Liver (tissue), 9 donors: Measurements from ENCODE around the gene HS1BP3. TPM values are rescaled to one million over a fixed set of nuclear protein-coding genes. Genes with fewer than 3 reads are reported as not detected.

ENCODE experiments used
- DNase-seq: peaks from one replicate; pipeline ENCODE4 v3.0.0-alpha.2; 2017; ENCODE audit warnings: low spot score
- H3K27ac ChIP-seq, 2 donors: one replicate each; pipeline ENCODE4 v1.7.0; 2013; ENCODE audit warnings: inconsistent platforms in 2 of 2, low read length in 2 of 2, control low read depth in 1 of 2, low read depth in 1 of 2, mild to moderate bottlenecking in 1 of 2
- H3K27me3 ChIP-seq, 4 donors: one replicate each; pipeline versions ENCODE4 v1.6.1 to v1.7.0; 2013; ENCODE audit warnings: low read length in 3 of 4, inconsistent platforms in 1 of 4, mild to moderate bottlenecking in 1 of 4, moderate library complexity in 1 of 4; ENCODE audit not compliant: control insufficient read depth in 4 of 4, insufficient read depth in 4 of 4
- H3K36me3 ChIP-seq, 4 donors: one replicate each; pipeline versions ENCODE4 v1.6.1 to v1.7.0; 2013; ENCODE audit warnings: low read length in 3 of 4, mild to moderate bottlenecking in 3 of 4, low read depth in 1 of 4, moderate library complexity in 1 of 4; ENCODE audit not compliant: control insufficient read depth in 4 of 4, insufficient read depth in 3 of 4
- H3K4me1 ChIP-seq, 4 donors: one replicate each; pipeline versions ENCODE4 v1.6.1 to v1.7.0; 2013; ENCODE audit warnings: low read length in 3 of 4, mild to moderate bottlenecking in 3 of 4, moderate library complexity in 1 of 4; ENCODE audit not compliant: control insufficient read depth in 4 of 4, insufficient read depth in 4 of 4
- H3K4me3 ChIP-seq, 3 donors: one replicate each; pipeline versions ENCODE4 v1.6.1 to v1.7.0; 2013; ENCODE audit warnings: low read length in 3 of 3, control low read depth in 1 of 3, low read depth in 1 of 3, mild to moderate bottlenecking in 1 of 3
- H3K9ac ChIP-seq, 2 donors: one replicate each; pipeline ENCODE4 v1.7.0; 2013; ENCODE audit warnings: low read length in 2 of 2, mild to moderate bottlenecking in 2 of 2, moderate library complexity in 2 of 2, control low read depth in 1 of 2, low read depth in 1 of 2
- H3K9me3 ChIP-seq, 4 donors: one replicate each; pipeline versions ENCODE4 v1.6.1 to v1.7.0; 2013; ENCODE audit warnings: low read length in 3 of 4; ENCODE audit not compliant: control insufficient read depth in 4 of 4
- ATF3 ChIP-seq: IDR thresholded peaks from 2 replicates; pipeline ENCODE4 v1.6.1; 2016; ENCODE audit warnings: antibody characterized with exemption
- CTCF ChIP-seq: fragments of 150-350 bp; IDR thresholded peaks from 2 replicates; pipeline ENCODE4 v1.5.1; 2017; ENCODE audit warnings: improper control_type of control experiment, low read depth, low read length; ENCODE audit not compliant: missing input control
- EGR1 ChIP-seq, 2 donors: IDR thresholded peaks; 2 replicates each; pipeline ENCODE4 v1.6.1; 2016 to 2018; ENCODE audit warnings: antibody characterized with exemption in 2 of 2, low read depth in 2 of 2
- FOXA1 ChIP-seq: IDR thresholded peaks from 2 replicates; pipeline ENCODE4 v1.6.1; 2016; ENCODE audit warnings: antibody characterized with exemption
- FOXA2 ChIP-seq: IDR thresholded peaks from 2 replicates; pipeline ENCODE4 v1.6.1; 2016; ENCODE audit warnings: antibody characterized with exemption
- GABPA ChIP-seq, 2 donors: IDR thresholded peaks in 1 of 2; conservative IDR thresholded peaks in 1 of 2; 2 replicates each; pipeline ENCODE4 v1.6.1; 2016; ENCODE audit warnings: antibody characterized with exemption in 2 of 2, mild to moderate bottlenecking in 1 of 2, moderate library complexity in 1 of 2
- HNF4A ChIP-seq, 2 donors: conservative IDR thresholded peaks; 2 replicates each; pipeline ENCODE4 v1.6.1; 2016; ENCODE audit warnings: antibody characterized with exemption in 2 of 2, mild to moderate bottlenecking in 2 of 2
- HNF4G ChIP-seq: IDR thresholded peaks from 2 replicates; pipeline ENCODE4 v1.6.1; 2016; ENCODE audit warnings: antibody characterized with exemption
- JUND ChIP-seq, 2 donors: IDR thresholded peaks; 2 replicates each; pipeline ENCODE4 v1.6.1; 2016; ENCODE audit warnings: antibody characterized with exemption in 2 of 2
- MAX ChIP-seq: IDR thresholded peaks from 2 replicates; pipeline ENCODE4 v1.6.1; 2016; ENCODE audit warnings: antibody characterized with exemption
- NR2F2 ChIP-seq: IDR thresholded peaks from 2 replicates; pipeline ENCODE4 v1.6.1; 2016; ENCODE audit warnings: antibody characterized with exemption
- RAD21 ChIP-seq, 2 donors: IDR thresholded peaks; 2 replicates each; pipeline ENCODE4 v1.6.1; 2016; ENCODE audit warnings: antibody characterized with exemption in 2 of 2, mild to moderate bottlenecking in 2 of 2
- REST ChIP-seq: IDR thresholded peaks from 2 replicates; pipeline ENCODE4 v1.6.1; 2016; ENCODE audit warnings: antibody characterized with exemption, mild to moderate bottlenecking
- RXRA ChIP-seq, 2 donors: IDR thresholded peaks; 2 replicates each; pipeline ENCODE4 v1.6.1; 2017 to 2018; ENCODE audit warnings: antibody characterized with exemption in 2 of 2, mild to moderate bottlenecking in 1 of 2
- SP1 ChIP-seq: IDR thresholded peaks from 2 replicates; pipeline ENCODE4 v1.6.1; 2018; ENCODE audit warnings: antibody characterized with exemption, mild to moderate bottlenecking
- TAF1 ChIP-seq: conservative IDR thresholded peaks from 2 replicates; pipeline ENCODE4 v1.6.1; 2016; ENCODE audit warnings: antibody characterized with exemption, mild to moderate bottlenecking
- YY1 ChIP-seq: IDR thresholded peaks from 2 replicates; pipeline ENCODE4 v1.6.1; 2016; ENCODE audit warnings: antibody characterized with exemption, mild to moderate bottlenecking
- ZBTB33 ChIP-seq: IDR thresholded peaks from 2 replicates; pipeline ENCODE4 v1.6.1; 2016; ENCODE audit warnings: antibody characterized with exemption
- WGBS: extraction: QIAGEN DNeasy Blood & Tissue Kit; methylation state at CpG from one replicate; pipeline ENCODE4 v1.1.7; 2013; 5-methylcytosine and 5-hydroxymethylcytosine counted together
- polyA plus RNA-seq, 2 donors: library from polyadenylated mRNA; stranded (reverse) in 1 of 2; unstranded in 1 of 2; fragments of 200-250 nt in 1 of 2; fragments of >200 nt in 1 of 2; fragmentation: Nextera tagmentation in 1 of 2; extraction: Ambion mirVana in 1 of 2; gene quantifications; one replicate each; pipeline versions ENCODE4 v1.2.1 to v1.2.3, GENCODE V29; 2013 to 2015
- total RNA-seq, 2 donors: library from RNA; depleted of rRNA; stranded (reverse); fragments of >200 nt; gene quantifications; one replicate each; pipeline ENCODE4 v1.2.3, GENCODE V29; 2014
- donor health status: healthy.
- donor health status: healthy.
- donor health status: healthy.
- donor health status: healthy.
- donor health status: healthy.

Gene HS1BP3
- total and polyA plus RNA-seq, 4 donors, result 7.7 to 15.4 (median 10.9) TPM

- TF ChIP-seq REST (peak; percentile 30), CTCF (no peak), TAF1 (no peak), YY1 (peak; percentile 22), RXRA (IDR thresholded peaks at IDR 0.05) (peak; percentile 89 to 94), SP1 (peak; percentile 68), FOXA2 (peak; percentile 82), MAX (peak; percentile 87), EGR1 (IDR thresholded peaks at IDR 0.05; ENCODE audit: low read depth in 2 of 2) (peak in 1 of 2 donors; percentile 63), GABPA (IDR thresholded peaks at IDR 0.05 in 1 of 2, conservative IDR thresholded peaks at IDR 0.05 in 1 of 2) (peak in 1 of 2 donors; percentile 80), RAD21 (IDR thresholded peaks at IDR 0.05) (peak; percentile 46 to 63), ZBTB33 (peak; percentile 67), HNF4G (peak; percentile 66), NR2F2 (no peak), FOXA1 (peak; percentile 54), JUND (IDR thresholded peaks at IDR 0.05) (peak in 1 of 2 donors; percentile 79), ATF3 (peak; percentile 75), HNF4A (conservative IDR thresholded peaks at IDR 0.05) (peak; percentile 95 to 96)
Measured at GRCh38 chr2:20580690-20581437, 70.0 kb downstream of the HS1BP3 start.

More at GRCh38 chr2:20580690-20581437, 70.0 kb downstream of the HS1BP3 start:
- Histone ChIP-seq H3K36me3 (no peaks in the 10 kb centered on the region), H3K4me1 (peaks cover 3 to 20% (median 17%) of the 10 kb centered on the region in 4 donors), H3K27ac (peak overlapping the region; percentile 63 to 72), H3K4me3 (no peak overlapping the region), H3K9me3 (no peaks in the 10 kb centered on the region), H3K9ac (no peak overlapping the region), H3K27me3 (no peaks in the 10 kb centered on the region)
- WGBS, result 59% methylated on average over 4 of the region's 4 CpGs
- no peak for DNase-seq
